PC-3 (cell line): Measurements from ENCODE around the gene FGR. TPM values are rescaled to one million over a fixed set of nuclear protein-coding genes. Genes with fewer than 3 reads are reported as not detected.

Experiments
- ATAC-seq: fragments of 200-7000 bp; cut with Tn5 transposase; 2 replicates; pipeline ENCODE4 v1.9.1; 2020; ENCODE audit warnings: mild to moderate bottlenecking, moderate library complexity
- BruUV-seq: library from RNA; stranded (reverse); fragments of 400-500 nt; replicated peaks from 2 replicates; lab custom pipeline; 2021; lab: Mats Ljungman, UMichigan
- CTCF ChIA-PET: fragments of 300-600 bp; sonication (Branson Sonifier 250); formaldehyde crosslinking; loops from one replicate; lab custom pipeline; 2022; ENCODE audit warnings: antibody characterized with exemption; lab: Charles Lee
- POLR2A ChIA-PET: fragments of 300-600 bp; sonication (Branson Sonifier 250); formaldehyde crosslinking; loops from one replicate; lab custom pipeline; 2022; ENCODE audit warnings: antibody characterized with exemption; ENCODE audit not compliant: unreplicated experiment; lab: Charles Lee
- DNase-seq: peaks from one replicate; pipeline ENCODE4 v3.0.0-alpha.2; 2015
- H2AFZ ChIP-seq: fragments of 300-600 bp; sonication (generic); 2 replicates; pipeline ENCODE4 v1.6.0; 2016; ENCODE audit warnings: antibody characterized with exemption, low read length
- H3F3A ChIP-seq: fragments of 300-600 bp; sonication (generic); one replicate; pipeline ENCODE4 v1.6.0; 2017; ENCODE audit warnings: antibody characterized with exemption, low read length, control low read depth, mild to moderate bottlenecking; ENCODE audit not compliant: unreplicated experiment
- H3K27ac ChIP-seq: fragments of 300-600 bp; sonication (generic); 2 replicates; pipeline ENCODE4 v1.5.1; 2016; ENCODE audit warnings: mild to moderate bottlenecking, low read length
- H3K27me3 ChIP-seq: fragments of 300-600 bp; sonication (generic); 2 replicates; pipeline ENCODE4 v1.6.1; 2016; ENCODE audit warnings: low read length, mixed read lengths
- H3K36me3 ChIP-seq: fragments of 300-600 bp; sonication (generic); 2 replicates; pipeline ENCODE4 v1.6.1; 2016; ENCODE audit warnings: low read depth, mixed run types, low read length, mixed read lengths
- H3K4me1 ChIP-seq: fragments of 300-600 bp; sonication (generic); 2 replicates; pipeline ENCODE4 v1.5.1; 2016; ENCODE audit warnings: low read length; ENCODE audit not compliant: insufficient read depth
- H3K4me2 ChIP-seq: fragments of 300-600 bp; sonication (generic); 2 replicates; pipeline ENCODE4 v1.6.0; 2016; ENCODE audit warnings: low read length
- H3K4me3 ChIP-seq: fragments of 300-600 bp; sonication (generic); 2 replicates; pipeline ENCODE4 v1.5.1; 2016; ENCODE audit warnings: mild to moderate bottlenecking, low read length, mixed read lengths
- H3K79me2 ChIP-seq: fragments of 300-600 bp; sonication (generic); 2 replicates; pipeline ENCODE4 v1.6.1; 2017; ENCODE audit warnings: low read length, mixed read lengths
- H3K9ac ChIP-seq: fragments of 300-600 bp; sonication (generic); 2 replicates; pipeline ENCODE4 v1.6.0; 2016; ENCODE audit warnings: mild to moderate bottlenecking, low read length
- H3K9me2 ChIP-seq: fragments of 300-600 bp; sonication (generic); replicated peaks from 2 replicates; pipeline ENCODE4 v1.6.1; 2016; ENCODE audit warnings: mixed run types, low read length, mixed read lengths
- H3K9me3 ChIP-seq: fragments of 300-600 bp; sonication (generic); 2 replicates; pipeline ENCODE4 v1.6.1; 2016; ENCODE audit warnings: low read length, mixed read lengths
- H4K20me1 ChIP-seq: fragments of 300-600 bp; sonication (generic); 2 replicates; pipeline ENCODE4 v1.6.1; 2016; ENCODE audit warnings: low read length, mixed read lengths
- CTCF ChIP-seq: fragments of 300-600 bp; sonication (generic); conservative IDR thresholded peaks from 2 replicates; pipeline ENCODE4 v1.5.1; 2017; ENCODE audit warnings: antibody characterized with exemption, low read depth, mild to moderate bottlenecking, low read length
- EZH2 ChIP-seq: fragments of 300-600 bp; sonication (generic); IDR thresholded peaks from one replicate; pipeline ENCODE4 v1.6.1; 2017; ENCODE audit warnings: antibody characterized with exemption, mild to moderate bottlenecking, low read length; ENCODE audit not compliant: unreplicated experiment
- EZH2phosphoT487 ChIP-seq: fragments of 300-600 bp; sonication (generic); IDR thresholded peaks from 2 replicates; pipeline ENCODE4 v1.6.1; 2018; ENCODE audit warnings: mild to moderate bottlenecking, antibody characterized with exemption, low read length, borderline replicate concordance
- intact Hi-C: fragments of 100-400 bp; cut with micrococcal nuclease; formaldehyde crosslinking; loops from 2 replicates; pipeline ENCODE4 v1.9.0; 2023
- total RNA-seq: library from RNA; depleted of rRNA; stranded (reverse); fragments of >200 nt; gene quantifications from 2 replicates; pipeline ENCODE4 v1.2.3, GENCODE V29; 2014

The FGR gene
- total RNA-seq, 1 experiment from 2014 or later: not detected

- POLR2A ChIA-PET: no interaction called here
- DNase-seq (no peak), ATAC-seq (no peak)
- Histone ChIP-seq H3K9ac (no peak overlapping the region), H2AFZ (no peak overlapping the region), H3K27ac (no peak overlapping the region), H3F3A (no peaks in the 10 kb centered on the region), H3K4me2 (no peak overlapping the region), H3K9me2 (no peaks in the 10 kb centered on the region), H3K79me2 (no peaks in the 10 kb centered on the region), H3K4me1 (no peaks in the 10 kb centered on the region; the same call in 1 of the 2 replicates), H3K4me3 (no peak overlapping the region), H3K9me3 (no peaks in the 10 kb centered on the region), H3K27me3 (no peaks in the 10 kb centered on the region), H3K36me3 (no peaks in the 10 kb centered on the region), H4K20me1 (no peaks in the 10 kb centered on the region)
- intact Hi-C loops: no loop called here
- BruUV-seq: no TSS peak
- TF ChIP-seq CTCF (no peak), EZH2phosphoT487 (no peak), EZH2 (no peak)
- CTCF ChIA-PET: interaction anchor here (0.6 kb wide), 1 partner anchor 365 kb away, joined by 3 read pairs; no protein-coding TSS in a partner anchor
These were observed 17.6 kb downstream of the FGR start for GRCh38 chr1:27617420-27617819.

- no peak overlapping the region for H3K9ac ChIP-seq
- CTCF ChIA-PET: interaction anchor here (0.7 kb wide), 1 partner anchor 128 kb away, joined by 3 read pairs; no protein-coding TSS in a partner anchor
- no peaks in the 10 kb centered on the region for H4K20me1 ChIP-seq
- DNase-seq: no peak
- H3K9me3 ChIP-seq: no peaks in the 10 kb centered on the region
- no peaks in the 10 kb centered on the region for H3K36me3 ChIP-seq
- no peak overlapping the region for H3K4me3 ChIP-seq
- H3F3A ChIP-seq: no peaks in the 10 kb centered on the region
- ATAC-seq: no peak
- H3K27ac ChIP-seq: no peak overlapping the region
- H3K79me2 ChIP-seq: no peaks in the 10 kb centered on the region
- H2AFZ ChIP-seq: no peak overlapping the region
- H3K27me3 ChIP-seq: no peaks in the 10 kb centered on the region
- no TSS peak for BruUV-seq
- TF ChIP-seq EZH2phosphoT487 (no peak), CTCF (peak; percentile 26; the same call in 1 of the 2 replicates)
- H3K4me1 ChIP-seq: no peaks in the 10 kb centered on the region
- H3K4me2 ChIP-seq: no peak overlapping the region
- no peaks in the 10 kb centered on the region for H3K9me2 ChIP-seq
- POLR2A ChIA-PET: no interaction called here
- intact Hi-C loops: no loop called here
These were observed 18.5 kb downstream of the FGR start for GRCh38 chr1:27616441-27616840.

GRCh38 chr1:27615346-27616192, 19.4 kb downstream of the FGR start:
- Histone ChIP-seq H3K79me2 (no peaks in the 10 kb centered on the region), H3K9ac (no peak overlapping the region), H3K4me3 (no peak overlapping the region), H3F3A (no peaks in the 10 kb centered on the region), H3K36me3 (no peaks in the 10 kb centered on the region), H3K9me3 (no peaks in the 10 kb centered on the region), H2AFZ (no peak overlapping the region), H3K4me2 (no peak overlapping the region), H3K4me1 (no peaks in the 10 kb centered on the region), H3K9me2 (no peaks in the 10 kb centered on the region), H3K27ac (no peak overlapping the region), H4K20me1 (no peaks in the 10 kb centered on the region), H3K27me3 (no peaks in the 10 kb centered on the region)
- TF ChIP-seq EZH2 (no peak), EZH2phosphoT487 (no peak), CTCF (no peak)
- no peak for DNase-seq
- intact Hi-C loops: no loop called here
- ChIA-PET CTCF (no interaction called here), POLR2A (no interaction called here)
- no TSS peak for BruUV-seq
- no peak for ATAC-seq
